H1 (cell line): ENCODE results near the gene CGB3.

Experiments used
- ASH2L ChIP-seq: fragments of 200-600, 300-600 bp; sonication (generic); IDR thresholded peaks from one replicate; pipeline ENCODE4 v1.7.1; 2017; ENCODE audit warnings: low read length
- BCL11A ChIP-seq, 2 experiments: IDR thresholded peaks; one replicate each; pipeline ENCODE4 v1.6.1; 2011; ENCODE audit warnings: low read depth in 2 of 2, low read length in 2 of 2, mild to moderate bottlenecking in 2 of 2
- PHF8 ChIP-seq: fragments of 200-600 bp; sonication (generic); conservative IDR thresholded peaks from 2 replicates; pipeline ENCODE4 v1.7.1; 2012; ENCODE audit warnings: low read depth, mild to moderate bottlenecking, inconsistent platforms, low read length, moderate library complexity
- POLR2A ChIP-seq, 2 experiments: IDR thresholded peaks; 1 replicate in 1 of 2; 2 replicates in 1 of 2; pipeline ENCODE4 v1.6.1; 2011; ENCODE audit warnings: low read depth in 2 of 2, low read length in 2 of 2, mild to moderate bottlenecking in 2 of 2; ENCODE audit errors: control extremely low read depth in 1 of 2
- RAD21 ChIP-seq, 2 experiments: IDR thresholded peaks in 1 of 2; conservative IDR thresholded peaks in 1 of 2; 2 replicates each; pipeline ENCODE4 v1.6.1; 2011; ENCODE audit warnings: low read depth in 2 of 2, low read length in 2 of 2, improper control_type of control experiment in 1 of 2, inconsistent platforms in 1 of 2, mild to moderate bottlenecking in 1 of 2, moderate library complexity in 1 of 2
- TF ChIP-seq, protein P1 (sequence below), 3 experiments: IDR thresholded peaks; 1 replicate in 2 of 3; 2 replicates in 1 of 3; pipeline versions ENCODE4 v1.5.1 to v1.6.1; 2011; ENCODE audit warnings: low read length in 3 of 3, mild to moderate bottlenecking in 3 of 3, inconsistent platforms in 2 of 3, low read depth in 1 of 3, moderate library complexity in 1 of 3; ENCODE audit not compliant: insufficient read depth in 1 of 3; ENCODE audit errors: control extremely low read depth in 1 of 3

DNA sequence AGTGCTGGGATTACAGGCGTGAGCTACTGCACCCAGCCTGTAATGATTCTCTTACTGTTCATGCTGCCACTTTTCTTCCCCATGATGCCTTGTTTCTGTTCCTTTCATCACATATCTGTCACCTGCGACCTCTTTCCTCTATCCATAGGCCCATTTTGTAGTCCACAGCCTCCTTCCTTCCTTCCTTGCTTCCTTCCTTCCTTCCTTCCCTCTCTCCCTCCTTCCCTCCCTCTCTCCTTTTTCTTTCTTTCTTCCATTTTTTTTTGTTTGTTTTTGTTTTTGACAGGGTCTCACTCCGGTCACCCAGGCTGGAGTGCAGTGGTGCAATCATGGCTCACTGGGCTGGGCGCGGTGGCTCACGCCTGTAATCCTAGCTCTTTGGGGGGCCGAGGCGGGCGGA, 35.3 kb downstream of the CGB3 start:
- TF ChIP-seq, protein P1, sequence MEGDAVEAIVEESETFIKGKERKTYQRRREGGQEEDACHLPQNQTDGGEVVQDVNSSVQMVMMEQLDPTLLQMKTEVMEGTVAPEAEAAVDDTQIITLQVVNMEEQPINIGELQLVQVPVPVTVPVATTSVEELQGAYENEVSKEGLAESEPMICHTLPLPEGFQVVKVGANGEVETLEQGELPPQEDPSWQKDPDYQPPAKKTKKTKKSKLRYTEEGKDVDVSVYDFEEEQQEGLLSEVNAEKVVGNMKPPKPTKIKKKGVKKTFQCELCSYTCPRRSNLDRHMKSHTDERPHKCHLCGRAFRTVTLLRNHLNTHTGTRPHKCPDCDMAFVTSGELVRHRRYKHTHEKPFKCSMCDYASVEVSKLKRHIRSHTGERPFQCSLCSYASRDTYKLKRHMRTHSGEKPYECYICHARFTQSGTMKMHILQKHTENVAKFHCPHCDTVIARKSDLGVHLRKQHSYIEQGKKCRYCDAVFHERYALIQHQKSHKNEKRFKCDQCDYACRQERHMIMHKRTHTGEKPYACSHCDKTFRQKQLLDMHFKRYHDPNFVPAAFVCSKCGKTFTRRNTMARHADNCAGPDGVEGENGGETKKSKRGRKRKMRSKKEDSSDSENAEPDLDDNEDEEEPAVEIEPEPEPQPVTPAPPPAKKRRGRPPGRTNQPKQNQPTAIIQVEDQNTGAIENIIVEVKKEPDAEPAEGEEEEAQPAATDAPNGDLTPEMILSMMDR (IDR thresholded peaks at IDR 0.05; ENCODE audit: control extremely low read depth in 1 of 3, insufficient read depth in 1 of 3, low read depth in 1 of 3, low read length in 3 of 3), result no peak
- no peak for TF ChIP-seq RAD21 (IDR thresholded peaks at IDR 0.05 in 1 of 2, conservative IDR thresholded peaks at IDR 0.05 in 1 of 2; ENCODE audit: low read depth in 2 of 2, low read length in 2 of 2)
- no peak for TF ChIP-seq POLR2A (IDR thresholded peaks at IDR 0.05; ENCODE audit: control extremely low read depth in 1 of 2, low read depth in 2 of 2, low read length in 2 of 2)
- no peak for TF ChIP-seq BCL11A (IDR thresholded peaks at IDR 0.05; ENCODE audit: low read depth in 2 of 2, low read length in 2 of 2)
- no peak for TF ChIP-seq ASH2L
- no peak for TF ChIP-seq PHF8
